Measurements from ENCODE around the gene STX16.

GRCh38 chr20:58684291-58684690 is 33.2 kb downstream of the STX16 start:
- TF ChIP-seq CTCF (conservative IDR thresholded peaks at IDR 0.05) (no peak), ZFX (IDR thresholded peaks at IDR 0.05) (no peak)
